HG03521 (cell line): ENCODE results near the gene PRR14.

ENCODE experiments used
- ATAC-seq: cut with Tn5 transposase; IDR thresholded peaks from one replicate; pipeline ENCODE4 v1.9.1; 2021; ENCODE audit warnings: mild to moderate bottlenecking, moderate library complexity; ENCODE audit not compliant: unreplicated experiment

PRR14 gene

GRCh38 chr16:30650369-30651123 is at the start of gene PRR14:
TSS of gene PRR14 (plus strand) at chr16:30650960. CDS start at chr16:30651646, 686 bp downstream.
- ATAC-seq: peak; percentile 62

- ATAC-seq: no peak
Measured at GRCh38 chr16:30601966-30602365, 48.8 kb upstream of the PRR14 start.

DNA sequence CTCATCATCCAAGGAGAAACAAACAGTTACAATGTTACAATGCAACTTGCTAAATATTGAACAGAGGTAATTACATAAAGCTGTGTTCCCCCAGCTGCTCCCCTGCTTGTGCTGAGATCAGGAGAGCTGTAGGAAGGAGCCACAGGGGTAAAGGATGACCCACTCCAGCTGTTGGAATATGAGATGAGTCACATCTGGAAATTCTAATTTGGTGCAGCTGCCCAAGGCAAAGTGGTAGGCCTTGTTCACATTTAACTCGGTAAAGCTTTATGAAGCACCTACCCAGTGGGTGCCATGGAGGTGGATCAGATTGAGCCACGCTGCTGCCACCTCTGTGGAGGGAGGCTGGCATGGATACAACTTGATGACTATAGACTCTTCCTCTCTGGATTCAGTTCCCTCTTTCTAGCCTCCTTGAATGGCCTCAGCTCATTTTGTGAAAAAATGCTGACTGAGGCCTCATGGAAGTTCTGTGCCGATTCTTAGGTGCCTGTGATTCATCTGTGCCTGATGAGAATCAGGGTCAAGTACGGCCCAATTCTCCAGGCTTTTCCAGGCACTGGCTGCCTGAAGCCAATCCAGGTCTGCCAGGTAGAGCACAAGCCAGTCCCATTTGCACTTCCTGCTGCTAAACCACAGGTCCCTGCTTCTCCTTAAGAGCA is 48.0 kb upstream of the PRR14 start:
- no peak for ATAC-seq

- no peak for ATAC-seq
Measured at GRCh38 chr16:30603945-30604315, 46.8 kb upstream of the PRR14 start.

DNA sequence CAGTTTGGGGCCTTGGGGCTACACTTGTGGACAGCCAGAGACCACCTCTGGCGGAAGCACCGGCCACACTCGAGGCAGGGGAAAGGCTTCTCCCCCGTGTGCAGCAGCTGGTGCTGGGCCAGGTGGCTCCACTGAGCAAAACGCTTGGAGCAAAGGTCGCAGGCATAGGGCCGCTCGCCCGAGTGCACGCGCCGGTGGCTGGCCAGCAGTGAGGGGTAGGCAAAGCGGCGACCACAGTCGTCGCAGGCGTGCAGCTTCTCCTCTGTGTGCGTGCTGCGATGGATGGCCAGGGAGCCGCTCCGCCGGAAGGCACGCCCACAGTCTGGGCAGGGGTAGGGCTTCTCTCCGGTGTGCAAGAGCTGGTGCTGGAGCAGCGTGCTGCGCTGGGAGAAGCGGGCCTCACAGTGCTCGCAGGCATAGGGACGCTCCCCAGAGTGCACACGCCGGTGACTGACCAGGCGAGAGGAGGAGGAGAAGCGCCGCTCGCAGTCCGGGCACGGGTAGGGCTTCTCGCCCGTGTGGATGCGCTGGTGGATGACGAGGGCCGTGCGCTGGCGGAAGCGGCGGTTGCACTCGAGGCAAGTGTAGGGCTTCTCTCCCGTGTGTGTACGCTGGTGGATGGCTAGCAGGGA is 46.3 kb upstream of the PRR14 start:
- no peak for ATAC-seq

- ATAC-seq: no peak
Measured at GRCh38 chr16:30605158-30605557, 45.6 kb upstream of the PRR14 start.

DNA sequence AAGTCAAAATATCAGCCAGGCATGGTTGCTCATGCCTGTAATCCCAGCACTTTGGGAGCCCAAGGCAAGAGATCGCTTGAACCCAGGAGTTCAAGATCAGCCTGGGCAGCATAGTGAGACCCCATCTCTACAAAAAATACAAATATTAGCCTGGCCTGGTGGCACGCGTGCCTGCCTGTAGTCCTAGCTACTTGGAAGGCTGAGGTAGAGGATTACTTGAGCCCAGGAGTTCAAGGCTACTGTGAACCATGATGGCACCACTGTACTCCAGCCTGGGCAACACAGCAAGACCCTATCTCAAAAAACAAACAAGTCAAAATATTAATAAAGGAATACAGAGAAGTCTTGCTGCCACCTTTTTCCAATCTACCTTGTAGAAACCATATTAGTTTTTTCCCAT is 44.8 kb upstream of the PRR14 start:
- no peak for ATAC-seq

DNA sequence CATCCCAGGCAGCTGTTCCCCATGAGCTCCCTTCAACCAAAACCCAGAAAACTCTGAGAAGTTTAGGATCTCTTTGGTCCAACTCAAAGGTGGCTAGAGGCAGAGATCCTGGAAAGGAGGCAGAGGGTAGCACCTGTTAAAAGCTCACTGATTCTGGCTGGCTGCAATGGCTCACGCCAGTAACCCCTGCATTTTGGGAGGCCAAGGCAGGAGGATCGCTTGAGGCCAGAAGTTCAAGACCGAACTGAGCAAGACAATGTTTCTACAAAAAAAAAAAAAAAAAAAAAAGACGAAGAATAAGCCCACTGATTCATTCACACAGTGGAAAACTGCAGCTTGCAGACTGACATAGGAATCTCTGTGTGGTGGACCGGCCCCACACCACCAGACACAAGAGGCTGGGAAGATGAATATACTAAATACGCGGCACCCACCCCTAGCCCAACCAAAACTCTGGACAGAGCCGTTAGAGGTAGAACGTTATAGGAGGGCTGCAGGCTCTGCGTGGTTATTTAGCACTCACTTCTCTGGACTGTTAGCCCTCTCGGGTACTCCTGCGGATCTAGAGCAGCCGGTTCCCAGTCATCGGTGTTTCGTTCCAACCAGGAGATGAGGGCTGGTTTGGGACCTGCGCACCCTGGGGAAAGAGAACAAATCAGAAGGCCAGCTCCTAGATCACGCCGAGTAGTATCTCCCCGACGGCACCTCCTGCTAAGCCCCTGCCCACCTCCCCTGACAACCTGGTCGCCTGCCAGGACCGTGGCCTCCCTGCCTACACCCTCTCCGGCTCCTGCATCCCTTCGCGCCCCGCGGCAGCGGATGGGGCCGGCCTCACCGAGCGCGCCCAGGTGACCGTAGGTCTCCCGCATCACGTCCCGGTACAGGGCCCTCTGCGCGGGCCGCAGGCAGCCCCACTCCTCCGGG is 41.5 kb upstream of the PRR14 start:
- ATAC-seq: no peak

- ATAC-seq: peak; percentile 72
Measured at GRCh38 chr16:30609926-30610839, 40.6 kb upstream of the PRR14 start, which contains the start of gene ZNF689. TSS of gene ZNF689 (minus strand) at chr16:30610389. CDS start at chr16:30610041, 348 bp downstream.

- no peak for ATAC-seq
Measured at GRCh38 chr16:30615358-30616091, 35.2 kb upstream of the PRR14 start.

DNA sequence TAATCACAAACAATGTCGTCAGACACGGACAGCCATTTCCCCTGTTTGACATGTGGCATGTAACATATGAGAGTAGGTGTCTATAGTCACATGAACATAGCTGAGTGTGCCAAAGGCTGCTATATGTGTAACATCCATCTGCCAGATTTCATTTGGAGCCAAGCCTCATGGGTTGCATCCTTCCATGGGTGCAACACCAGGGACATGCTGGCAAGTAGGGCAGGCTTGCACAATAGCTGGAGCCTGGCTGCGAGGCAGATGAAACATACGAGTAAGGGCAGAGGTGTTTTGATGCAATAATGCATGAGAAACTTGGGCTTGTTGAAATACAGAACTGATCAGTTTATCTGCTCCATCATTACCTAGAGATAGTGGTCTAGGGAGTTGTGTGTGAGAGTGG is 31.6 kb upstream of the PRR14 start:
- no peak for ATAC-seq

- no peak for ATAC-seq
Measured at GRCh38 chr16:30619638-30620037, 31.1 kb upstream of the PRR14 start.

DNA sequence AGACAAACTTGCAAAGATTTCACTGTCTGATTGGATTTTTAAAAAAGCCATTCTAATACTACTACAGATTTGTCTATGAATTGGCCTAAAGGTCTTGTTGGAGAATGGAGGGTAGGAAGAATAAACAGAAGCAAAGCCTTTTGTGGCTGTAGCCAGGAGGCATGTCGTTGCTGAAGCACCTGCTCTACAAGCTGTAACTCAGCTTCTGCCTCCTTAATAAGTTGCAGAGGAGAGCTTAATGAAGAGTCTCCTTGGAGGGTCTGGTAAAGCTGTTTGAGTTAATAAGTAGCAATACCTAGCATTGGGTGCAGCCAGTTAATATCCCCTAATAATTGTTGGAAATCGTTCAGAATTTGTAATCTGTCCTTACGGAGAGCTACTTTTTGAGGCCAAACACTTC is 30.6 kb upstream of the PRR14 start:
- no peak for ATAC-seq

- no peak for ATAC-seq
Measured at GRCh38 chr16:30621765-30622164, 29.0 kb upstream of the PRR14 start.

DNA sequence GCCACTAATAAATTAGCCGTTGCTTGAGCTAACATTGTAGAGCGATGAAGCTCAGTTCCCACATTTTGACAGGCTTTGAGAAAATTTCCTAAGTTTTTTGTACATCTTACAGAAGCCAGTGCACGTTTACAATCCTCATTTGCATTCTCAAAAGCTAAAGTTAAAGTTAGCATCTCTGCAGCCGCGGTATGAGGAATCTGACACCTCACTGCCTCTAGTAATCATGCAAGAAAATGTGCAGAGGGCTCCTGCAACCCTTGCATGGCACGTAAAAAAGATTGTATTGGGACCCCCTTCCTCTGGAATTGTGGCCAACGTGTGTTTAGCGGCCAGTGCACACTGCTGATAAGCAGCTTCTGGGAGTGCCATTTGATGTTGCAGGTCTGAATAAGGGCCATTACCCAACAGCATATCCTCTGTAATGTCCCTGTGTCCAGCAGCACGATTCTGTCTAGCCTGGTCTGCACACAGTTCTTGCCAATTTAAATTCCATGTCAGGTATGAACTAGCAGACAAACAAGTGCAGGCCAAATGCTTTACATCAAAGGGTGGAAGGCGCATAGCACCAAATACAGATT is 28.2 kb upstream of the PRR14 start:
- no peak for ATAC-seq

GRCh38 chr16:30623536-30624283 is 27.1 kb upstream of the PRR14 start:
- no peak for ATAC-seq

GRCh38 chr16:30626236-30626635 is 24.5 kb upstream of the PRR14 start:
- ATAC-seq: no peak
